Measurements from ENCODE around the gene DOCK8.
A peak's percentile ranks its signal among the peaks of the same experiment; 100 is the strongest.

GRCh38 chr9:385818-386398, 171.2 kb downstream of the DOCK8 start:
- TF ChIP-seq CTCF (IDR thresholded peaks at IDR 0.05) (peak; percentile 75 to 91 (median 84)), POLR2A (IDR thresholded peaks at IDR 0.05) (no peak)

Measured in uterus (tissue), 2 donors.